GM19351 (cell line): Measurements from ENCODE around the gene AATK.

ENCODE experiments used
- ATAC-seq: cut with Tn5 transposase; IDR thresholded peaks from one replicate; pipeline ENCODE4 v1.9.1; 2021; ENCODE audit warnings: mild to moderate bottlenecking, moderate library complexity; ENCODE audit not compliant: unreplicated experiment

The AATK gene

DNA sequence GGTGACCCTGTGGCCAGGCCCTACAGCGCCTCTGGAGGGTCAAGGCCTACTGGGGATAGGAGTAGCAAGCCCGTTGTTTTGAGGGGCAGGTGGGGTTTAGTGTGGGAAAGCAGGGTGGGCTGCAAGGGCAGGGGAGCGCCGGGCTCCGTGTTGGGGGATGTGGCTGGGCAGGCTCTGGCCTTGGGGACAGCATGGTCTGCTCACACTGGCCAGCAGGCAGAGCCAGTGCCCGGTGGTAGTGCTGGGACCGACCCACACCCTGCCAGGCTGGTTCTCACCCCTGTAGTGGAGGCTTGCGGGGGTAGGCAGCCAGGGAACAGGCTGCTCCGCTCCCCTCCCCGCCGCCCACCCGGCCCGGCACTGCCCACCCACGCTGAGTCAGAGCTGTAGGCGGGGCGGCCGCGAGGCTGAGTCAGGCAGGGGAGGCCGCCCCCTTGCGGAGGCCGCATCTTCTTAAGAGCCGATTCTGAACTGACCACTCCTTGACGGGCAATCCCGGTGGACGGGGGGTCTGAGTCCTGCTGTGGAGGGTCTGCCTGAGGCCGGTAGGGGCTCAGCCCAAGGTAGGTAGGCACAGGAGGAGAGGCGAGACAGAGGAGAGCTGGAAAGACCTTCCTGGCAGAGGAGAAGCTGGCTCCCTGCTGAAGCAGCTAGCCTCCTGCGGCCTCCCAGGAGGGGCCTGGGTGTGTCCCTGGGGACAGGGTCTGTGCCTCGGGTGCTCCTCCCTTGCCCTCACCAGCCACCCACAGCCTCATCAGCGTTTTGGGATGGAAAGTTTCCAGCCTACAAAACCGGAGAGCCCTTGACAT is 68.7 kb downstream of the AATK start:
- ATAC-seq = no peak

DNA sequence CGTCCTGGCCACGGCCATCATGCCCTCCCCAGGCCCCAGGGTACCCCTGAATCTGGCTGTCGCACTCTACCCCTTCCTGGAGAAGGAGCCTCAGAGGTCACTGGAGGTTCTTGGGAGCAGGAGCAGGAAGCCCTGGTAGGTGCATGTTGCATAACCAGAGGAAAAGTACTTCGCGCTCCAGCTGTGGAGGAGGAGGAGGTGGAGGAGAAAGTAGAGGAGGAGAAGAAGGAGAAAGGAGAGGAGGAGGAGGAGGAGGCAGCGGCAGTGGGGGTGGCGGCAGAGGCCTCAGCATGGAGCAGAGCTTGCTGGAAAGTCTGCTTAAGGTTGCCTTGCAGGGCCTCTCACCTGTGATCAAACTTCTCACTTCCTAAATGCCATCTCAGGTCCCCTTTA is 69.3 kb downstream of the AATK start:
- no peak for ATAC-seq

GRCh38 chr17:81095383-81095762 is 70.6 kb downstream of the AATK start:
- ATAC-seq = no peak

DNA sequence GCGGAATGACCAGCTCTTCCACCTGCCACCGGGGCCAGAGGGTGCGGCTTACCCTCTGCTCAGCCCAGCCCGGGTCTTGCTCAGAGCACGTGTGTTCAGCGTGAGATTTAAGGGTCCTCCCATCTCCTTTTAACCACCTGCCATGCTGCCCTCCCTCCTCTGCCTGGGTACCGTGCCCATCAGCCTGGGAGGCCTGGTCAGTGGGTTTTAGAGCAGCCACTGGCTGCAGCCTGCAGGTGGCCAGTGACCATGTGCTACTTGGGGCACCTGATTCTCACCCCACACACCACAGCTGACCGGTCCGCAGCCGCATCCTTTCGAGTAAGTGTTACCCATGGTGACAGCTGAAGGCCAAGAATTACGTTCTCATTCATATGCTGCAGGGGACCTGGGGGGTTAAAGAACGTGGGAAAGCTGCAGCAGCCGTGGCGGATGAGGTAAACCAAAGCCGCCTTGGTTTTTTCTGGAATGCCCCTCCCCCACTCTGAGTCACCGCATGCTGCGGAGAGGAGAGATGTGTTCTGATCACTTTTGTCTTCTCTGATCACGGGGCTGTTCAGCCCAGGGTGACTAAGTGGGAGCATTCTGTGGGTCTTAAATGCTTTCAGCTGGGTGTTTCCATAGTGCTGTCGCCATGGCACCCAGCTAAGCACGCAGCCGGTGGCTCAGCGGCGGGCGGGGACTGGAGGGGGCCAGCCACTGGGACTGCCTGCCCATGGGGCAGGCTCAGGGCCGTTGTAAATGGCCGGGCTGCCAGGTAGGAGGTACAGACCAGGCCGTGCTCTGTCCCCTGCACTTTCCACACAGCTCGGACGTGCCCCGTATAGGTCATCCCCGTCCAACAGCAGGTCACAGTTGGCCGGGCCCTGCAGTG is 71.3 kb downstream of the AATK start:
- no peak for ATAC-seq

- ATAC-seq = no peak
These were observed 72.2 kb downstream of the AATK start for GRCh38 chr17:81093619-81094508.

DNA sequence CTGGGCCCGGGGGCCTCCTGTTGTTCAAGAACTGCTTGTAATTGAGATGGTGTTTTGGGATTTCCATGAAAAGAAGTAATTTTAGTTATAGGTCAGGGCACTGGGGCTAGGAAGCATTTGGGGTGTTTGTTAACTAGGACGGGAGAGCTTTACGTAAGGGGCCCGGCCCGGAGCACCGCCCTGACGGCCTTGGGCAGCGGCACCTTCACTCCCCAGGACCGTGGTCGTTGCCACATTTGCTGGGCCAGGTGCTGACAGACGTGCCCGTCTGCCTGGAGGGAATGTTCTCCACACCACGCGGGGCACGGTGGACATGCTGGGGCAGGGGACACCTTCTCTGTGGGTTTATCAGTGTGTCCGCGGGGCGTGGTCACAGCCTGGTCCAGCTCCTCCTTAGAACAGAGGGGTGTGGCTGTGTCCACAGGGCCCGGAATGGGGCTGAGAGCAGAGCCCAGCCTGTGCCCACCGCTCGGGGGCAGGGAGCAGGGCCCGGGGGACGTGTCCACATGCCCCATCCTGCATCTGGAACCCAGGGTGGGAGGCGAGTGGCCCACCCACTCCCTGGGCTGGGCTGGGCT is 73.4 kb downstream of the AATK start:
- ATAC-seq = no peak

DNA sequence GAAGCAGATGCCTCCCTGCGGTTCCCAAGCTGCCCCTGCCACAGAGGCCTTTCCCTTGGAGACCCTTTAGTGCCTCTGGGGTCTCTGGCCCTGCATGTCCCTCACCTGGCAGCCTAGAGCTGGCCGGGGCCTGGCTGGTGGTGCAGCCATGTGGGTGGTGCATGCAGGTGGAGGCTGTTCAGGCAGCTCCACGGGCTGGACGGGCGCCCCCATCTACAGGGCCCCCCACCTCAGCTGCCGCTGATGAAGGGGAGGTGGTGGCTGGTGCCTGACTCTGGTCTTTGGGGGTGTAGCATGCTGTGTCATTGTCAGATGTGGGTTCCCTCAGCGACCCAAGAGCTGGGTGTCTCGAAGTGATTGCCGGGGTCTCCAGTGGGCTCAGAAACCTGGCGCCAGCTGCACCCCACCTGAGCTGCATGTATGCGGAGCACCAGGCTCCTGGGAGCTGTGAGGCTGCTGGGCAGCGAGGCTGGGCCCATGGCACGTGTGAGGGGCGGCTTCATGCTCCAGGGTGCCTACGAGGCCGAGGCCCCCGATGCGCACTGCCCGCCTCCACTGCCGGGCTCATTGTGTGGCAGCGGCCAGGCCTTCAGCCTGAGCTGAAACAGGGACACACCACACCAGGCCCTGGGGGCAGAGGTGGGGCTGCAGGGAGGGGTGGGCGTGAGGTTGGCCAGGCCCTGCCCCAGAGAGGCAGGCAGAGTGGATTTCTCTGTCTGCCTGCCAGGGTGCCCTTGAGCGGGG is 74.1 kb downstream of the AATK start:
- ATAC-seq = no peak

GRCh38 chr17:81091154-81091553 is 74.9 kb downstream of the AATK start:
- ATAC-seq = no peak

GRCh38 chr17:81090361-81091136 is 75.5 kb downstream of the AATK start:
- ATAC-seq = no peak

GRCh38 chr17:81086789-81087551 is 79.1 kb downstream of the AATK start:
- no peak for ATAC-seq

- no peak for ATAC-seq
These were observed 80.6 kb downstream of the AATK start for GRCh38 chr17:81085420-81085911.

DNA sequence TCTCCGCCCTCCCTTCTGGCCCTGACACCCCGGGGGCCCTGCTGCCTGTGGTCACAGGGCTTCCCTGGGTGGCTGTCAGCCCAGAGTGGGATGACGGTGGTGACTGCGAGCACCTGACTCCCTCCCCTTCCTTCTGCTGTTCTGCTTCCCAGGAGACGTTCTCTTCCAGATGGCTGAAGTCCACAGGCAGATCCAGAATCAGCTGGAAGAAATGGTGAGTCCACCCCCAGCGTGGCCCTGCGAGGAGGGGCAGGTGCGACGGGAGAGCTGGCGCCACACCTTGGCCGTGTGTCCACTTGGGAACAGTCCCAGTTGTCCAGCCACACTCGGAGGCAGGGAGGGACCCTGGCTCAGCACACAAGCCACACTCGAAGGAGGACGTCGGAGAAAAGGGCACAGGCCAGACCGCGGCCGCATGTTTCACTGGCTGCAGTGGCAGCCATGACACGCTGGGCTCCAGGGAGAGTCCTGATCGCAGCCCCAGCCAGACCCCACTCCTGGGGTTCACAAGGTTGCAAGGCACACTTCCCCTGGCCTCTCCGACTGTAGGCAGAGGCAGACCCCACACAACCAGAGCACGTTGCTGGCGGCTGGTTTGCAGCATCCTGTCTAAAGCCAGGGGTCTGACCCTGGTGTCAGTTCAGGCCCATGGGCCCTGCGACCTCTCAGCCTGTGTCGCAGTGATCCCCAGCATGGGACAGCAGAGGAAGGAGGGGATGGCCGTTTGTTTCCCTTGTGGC is 81.2 kb downstream of the AATK start:
- ATAC-seq = no peak

- ATAC-seq = no peak
These were observed 82.8 kb downstream of the AATK start for GRCh38 chr17:81083125-81083765.

DNA sequence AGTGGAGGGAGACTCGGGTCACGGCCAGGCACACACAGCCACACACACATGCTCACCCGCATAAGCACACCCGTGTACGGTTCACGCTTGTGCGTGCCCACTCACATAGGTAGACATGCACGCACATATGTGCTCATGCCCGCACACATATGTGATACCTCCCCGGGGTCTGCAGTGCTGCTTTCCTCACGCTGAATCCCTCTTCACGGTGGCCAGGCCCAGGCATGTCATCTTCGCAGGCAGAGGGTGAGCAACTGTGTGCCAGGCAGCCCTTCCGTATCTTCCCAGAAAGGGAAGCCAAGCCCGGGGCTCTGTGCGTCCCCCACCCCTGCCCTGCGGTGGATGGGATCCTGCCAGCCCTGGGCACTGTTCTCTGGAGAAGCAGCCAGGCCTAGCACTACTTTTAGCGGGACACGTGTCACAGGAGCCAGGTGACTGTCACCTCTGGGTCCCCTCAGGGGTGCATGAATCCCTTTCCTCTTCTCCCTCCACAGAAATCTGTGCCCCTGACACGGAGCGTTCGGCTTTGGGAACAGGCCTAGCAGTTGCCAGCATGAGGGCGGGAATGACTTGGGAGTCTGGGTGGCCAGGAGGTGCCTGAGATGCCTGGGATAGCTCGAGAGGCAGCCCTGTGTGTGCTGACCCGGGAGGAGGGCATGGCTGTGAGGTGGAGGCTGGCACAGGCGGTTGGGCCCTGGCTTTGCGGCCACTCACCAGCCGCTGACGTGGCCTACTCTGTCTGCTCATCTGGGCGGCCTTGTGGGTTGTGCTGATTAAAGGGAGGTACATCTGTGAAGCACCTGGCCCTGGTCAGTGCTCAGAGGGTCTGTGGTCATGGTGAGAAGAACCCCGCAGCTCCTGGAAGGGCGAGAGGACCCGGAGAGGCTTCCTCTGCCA is 83.6 kb downstream of the AATK start:
- ATAC-seq = no peak

DNA sequence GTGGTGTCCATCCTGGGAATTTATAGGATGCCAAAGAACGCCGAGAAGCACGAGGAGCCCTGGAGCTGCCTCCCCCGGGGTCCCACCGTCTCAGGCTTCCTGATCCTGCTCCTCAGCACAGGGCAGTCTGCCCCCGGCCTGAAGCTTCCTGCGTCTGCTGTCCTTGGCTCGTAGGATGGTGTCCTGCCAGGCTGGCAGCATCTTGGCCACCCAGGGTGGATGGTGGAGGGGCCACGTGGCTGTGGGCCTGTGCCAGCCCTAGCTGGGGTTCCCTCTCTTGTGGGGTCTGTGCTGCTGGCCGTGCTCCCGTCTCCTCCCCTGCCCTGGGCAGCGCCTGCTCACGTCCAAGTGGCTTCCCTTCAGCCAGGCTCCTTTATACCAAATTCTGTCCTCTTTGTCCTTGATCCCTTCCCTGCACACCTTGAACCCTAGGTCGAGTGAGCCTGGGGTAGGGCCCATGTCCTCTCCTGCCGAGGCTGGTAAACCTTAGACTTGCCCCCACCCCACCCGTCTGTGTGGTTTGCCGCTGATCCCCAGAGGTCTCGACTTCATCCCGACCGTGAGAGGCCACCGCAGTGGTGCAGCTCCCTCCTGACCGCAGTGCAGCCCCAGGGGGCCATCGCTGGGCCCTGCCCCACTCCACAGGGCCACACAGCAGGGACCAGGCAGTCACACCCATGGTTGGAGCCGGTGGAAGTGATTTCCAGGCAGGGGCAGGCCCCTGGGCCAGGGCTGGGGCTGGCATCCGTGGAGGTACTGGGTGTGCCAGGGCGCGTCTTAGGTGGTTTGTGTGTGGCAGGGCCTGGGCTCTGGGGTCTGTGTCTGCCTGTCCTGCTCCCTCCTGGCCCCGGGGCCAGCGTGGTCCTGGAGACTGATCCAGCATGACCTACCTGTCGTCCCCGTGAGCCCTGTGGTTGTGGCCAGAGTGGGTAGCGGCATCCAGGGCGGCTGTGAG is 84.5 kb downstream of the AATK start:
- no peak for ATAC-seq
